OCI-LY7 (cell line): Measurements from ENCODE around the gene DEFB118.

Experiments
- EZH2phosphoT487 ChIP-seq: fragments of 200-600 bp; sonication (generic); IDR thresholded peaks from 2 replicates; pipeline ENCODE4 v1.6.1; 2018; ENCODE audit warnings: low read depth, borderline replicate concordance, mild to moderate bottlenecking, mixed run types, antibody characterized with exemption, low read length, moderate library complexity, mixed read lengths
- TF ChIP-seq, protein P1 (sequence below): fragments of 200-600 bp; sonication (generic); conservative IDR thresholded peaks from 2 replicates; pipeline ENCODE4 v1.5.1; 2014; ENCODE audit warnings: mild to moderate bottlenecking, antibody characterized with exemption, low read length, moderate library complexity, mixed read lengths

DNA sequence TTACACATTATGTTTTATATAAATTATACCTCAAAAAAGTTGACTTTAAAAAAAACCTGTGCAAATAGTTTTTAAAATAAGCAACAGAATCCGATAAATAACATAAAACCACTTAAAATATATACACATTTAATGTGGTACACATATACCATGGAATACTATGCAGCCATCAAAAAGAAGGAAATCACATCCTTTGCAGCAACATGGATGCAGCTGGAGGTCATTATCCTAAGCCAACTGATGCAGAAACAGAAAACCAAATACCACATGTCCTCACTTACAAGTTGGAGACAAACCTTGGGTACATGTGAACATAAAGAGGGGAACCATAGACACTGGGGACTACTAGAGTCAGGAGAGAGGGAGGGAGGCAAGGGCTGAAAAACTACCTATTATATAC is 41.6 kb downstream of the DEFB118 start:
- TF ChIP-seq, protein P1, sequence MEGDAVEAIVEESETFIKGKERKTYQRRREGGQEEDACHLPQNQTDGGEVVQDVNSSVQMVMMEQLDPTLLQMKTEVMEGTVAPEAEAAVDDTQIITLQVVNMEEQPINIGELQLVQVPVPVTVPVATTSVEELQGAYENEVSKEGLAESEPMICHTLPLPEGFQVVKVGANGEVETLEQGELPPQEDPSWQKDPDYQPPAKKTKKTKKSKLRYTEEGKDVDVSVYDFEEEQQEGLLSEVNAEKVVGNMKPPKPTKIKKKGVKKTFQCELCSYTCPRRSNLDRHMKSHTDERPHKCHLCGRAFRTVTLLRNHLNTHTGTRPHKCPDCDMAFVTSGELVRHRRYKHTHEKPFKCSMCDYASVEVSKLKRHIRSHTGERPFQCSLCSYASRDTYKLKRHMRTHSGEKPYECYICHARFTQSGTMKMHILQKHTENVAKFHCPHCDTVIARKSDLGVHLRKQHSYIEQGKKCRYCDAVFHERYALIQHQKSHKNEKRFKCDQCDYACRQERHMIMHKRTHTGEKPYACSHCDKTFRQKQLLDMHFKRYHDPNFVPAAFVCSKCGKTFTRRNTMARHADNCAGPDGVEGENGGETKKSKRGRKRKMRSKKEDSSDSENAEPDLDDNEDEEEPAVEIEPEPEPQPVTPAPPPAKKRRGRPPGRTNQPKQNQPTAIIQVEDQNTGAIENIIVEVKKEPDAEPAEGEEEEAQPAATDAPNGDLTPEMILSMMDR, result no peak
- TF ChIP-seq EZH2phosphoT487, result no peak
